Activated effector memory CD4-positive, alpha-beta T cell treated with anti-CD3 and anti-CD28 coated beads, Interleukin-2, amount 50 U/mL, for 16 hours (primary cell): ENCODE results near the gene HERC5.

Experiments
- DNase-seq: peaks from one replicate; pipeline ENCODE4 v3.0.0-alpha.2; 2020

The HERC5 gene

DNA sequence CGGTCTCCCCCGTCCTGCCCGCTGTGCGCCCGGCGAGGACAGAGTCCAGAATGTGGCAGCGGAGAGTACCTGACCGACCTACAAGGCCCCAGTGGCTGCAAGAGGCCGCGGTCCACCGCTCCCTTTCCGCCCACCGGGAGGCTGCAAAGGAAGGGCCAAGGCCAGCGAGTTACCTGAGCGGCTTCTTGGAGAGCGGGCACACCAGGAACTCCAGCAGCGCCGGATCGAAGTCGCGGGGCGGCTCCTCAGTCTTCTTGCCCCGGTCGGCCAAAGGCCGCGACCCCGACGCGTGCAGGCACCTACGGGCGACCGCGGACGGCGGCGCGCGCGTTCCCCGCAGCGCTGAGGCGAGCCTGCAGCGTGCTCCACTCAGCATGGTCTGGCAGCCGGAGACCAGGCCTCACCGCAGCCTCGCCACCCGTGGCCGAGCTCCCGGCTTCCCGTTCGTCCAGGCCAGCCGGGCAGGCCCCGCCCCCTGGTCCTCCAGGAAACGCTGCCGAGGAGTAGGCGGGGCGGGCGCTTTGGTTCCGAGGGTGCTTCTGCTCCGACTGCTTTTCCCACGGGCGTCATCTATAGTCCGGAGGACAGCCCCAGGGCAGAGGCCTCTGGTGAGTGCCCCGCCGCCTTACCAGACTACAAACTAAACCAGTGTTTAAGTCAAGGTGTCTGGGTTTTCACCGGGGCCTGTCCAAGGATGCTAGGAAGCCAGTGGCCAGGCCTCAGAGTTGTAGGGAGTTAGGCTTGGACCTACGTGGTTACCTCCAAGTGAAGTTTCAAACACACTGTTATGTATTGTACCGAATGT is 66.6 kb downstream of the HERC5 start, which contains the start of gene PYURF:
TSS of gene PYURF (minus strand) at position 452 of the 805 bp plus-strand sequence. CDS start at position 376, 76 bp downstream.
- DNase-seq: peak; percentile 92

DNA sequence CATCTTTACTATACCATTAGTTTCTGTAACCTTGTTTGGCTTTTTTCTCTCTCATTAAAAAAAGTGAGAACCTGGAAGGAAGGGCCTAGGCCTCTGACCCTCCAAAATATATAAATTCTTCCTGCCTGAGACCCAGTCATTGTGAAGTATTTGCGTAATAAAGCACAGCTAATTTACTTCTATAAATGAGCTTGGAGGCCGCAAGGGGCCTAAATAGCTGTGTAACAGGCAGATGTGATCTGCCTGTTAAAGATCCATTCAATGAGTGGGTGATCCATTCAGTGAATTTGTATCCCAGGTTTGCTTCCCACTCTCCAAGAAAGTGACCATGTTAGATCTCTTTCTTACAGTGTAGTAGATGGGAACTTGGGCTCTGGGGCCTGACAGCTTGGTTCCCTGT is 67.3 kb downstream of the HERC5 start:
- DNase-seq: no peak

GRCh38 chr4:88526221-88526815 is 69.4 kb downstream of the HERC5 start:
- DNase-seq: no peak

GRCh38 chr4:88527787-88528186 is 70.9 kb downstream of the HERC5 start:
- no peak for DNase-seq

DNA sequence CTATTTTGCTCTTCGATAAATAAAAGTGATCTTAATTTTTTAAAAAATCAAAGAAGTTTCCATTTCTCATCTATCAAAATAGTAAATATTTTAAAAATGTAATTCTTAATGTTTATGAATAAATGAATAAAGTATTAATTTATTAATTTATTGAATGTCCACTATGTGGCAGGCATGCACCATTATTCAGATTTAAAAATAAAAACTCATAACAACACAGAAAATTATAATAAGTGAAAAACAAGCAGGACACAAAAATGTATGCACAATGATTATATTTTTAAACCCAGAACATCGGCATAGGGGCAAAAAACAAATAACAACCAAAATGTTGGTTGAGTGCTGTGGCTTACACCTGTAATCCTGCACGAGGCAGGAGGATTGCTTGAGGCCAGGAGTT is 71.9 kb downstream of the HERC5 start:
- no peak for DNase-seq

DNA sequence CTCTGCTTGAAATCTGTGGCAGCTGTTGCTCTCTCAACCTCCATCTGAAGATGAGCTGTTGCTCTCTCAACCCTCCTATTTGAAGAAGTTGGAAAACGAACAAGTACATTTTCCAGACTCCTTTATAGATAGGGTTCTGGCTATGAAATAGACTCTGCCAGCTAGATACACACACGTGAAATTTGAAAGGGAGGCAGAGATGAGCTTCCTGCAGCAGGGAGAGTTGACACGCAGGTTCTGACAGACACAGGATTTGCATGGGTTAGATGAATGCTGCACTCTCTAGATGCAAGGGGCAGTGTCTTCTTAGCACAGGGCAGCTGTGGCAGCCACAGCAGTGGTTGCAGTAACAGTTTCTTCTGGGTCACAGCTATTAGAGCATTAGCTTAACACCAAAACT is 74.6 kb downstream of the HERC5 start:
- no peak for DNase-seq

DNA sequence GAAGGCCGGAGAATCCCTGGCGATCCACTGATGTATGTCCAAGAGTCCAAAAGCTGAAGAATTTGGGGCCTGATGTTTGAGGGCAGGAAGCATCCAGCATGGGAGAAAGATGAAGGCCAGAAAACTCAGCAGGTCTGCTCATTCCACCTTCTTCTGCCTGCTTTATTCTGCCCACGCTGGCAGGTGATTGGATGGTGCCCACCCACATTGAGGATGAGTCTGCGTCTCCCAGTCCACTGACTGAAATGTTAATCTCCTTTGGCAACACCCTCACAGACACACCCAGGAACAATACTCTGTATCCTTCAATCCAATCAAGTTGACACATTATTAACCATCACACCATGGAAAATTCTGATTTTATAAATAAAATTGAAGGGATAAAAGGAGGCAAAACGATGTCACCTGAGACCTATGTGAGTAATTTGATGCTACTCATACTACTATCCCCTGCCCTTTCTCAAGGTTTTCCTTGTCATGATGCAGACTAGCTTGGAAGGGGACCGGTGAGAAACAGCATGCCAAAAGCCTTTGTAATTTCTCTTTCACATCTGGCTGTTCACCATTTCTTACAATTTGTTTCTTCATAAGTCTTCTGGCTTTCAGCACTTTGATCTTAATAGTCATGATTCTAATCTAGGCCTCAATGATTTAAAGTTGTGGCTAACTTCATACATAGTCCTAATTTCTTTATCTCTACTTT is 76.3 kb downstream of the HERC5 start:
- no peak for DNase-seq

- no peak for DNase-seq
These were observed 77.2 kb downstream of the HERC5 start for GRCh38 chr4:88533937-88534750.

GRCh38 chr4:88535090-88535755 is 78.3 kb downstream of the HERC5 start:
- no peak for DNase-seq

DNA sequence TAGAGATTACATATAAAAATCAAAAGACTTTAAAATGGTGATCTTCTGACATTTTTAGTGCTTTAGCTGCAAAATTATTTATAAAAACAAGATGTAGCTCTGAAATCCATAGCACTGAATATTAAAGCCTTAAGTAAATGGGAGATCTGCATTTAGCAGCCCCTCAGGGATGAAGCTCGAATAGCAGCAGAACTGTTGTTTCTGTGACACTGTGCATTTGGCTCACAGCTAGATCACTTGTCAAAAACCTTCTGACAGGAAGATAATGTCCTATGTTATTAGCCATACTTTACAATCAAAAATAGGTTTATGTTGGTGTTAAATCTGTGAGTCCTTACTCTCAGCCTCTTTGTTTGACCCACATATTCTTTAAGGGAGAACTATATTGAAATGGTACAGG is 80.8 kb downstream of the HERC5 start:
- no peak for DNase-seq

DNA sequence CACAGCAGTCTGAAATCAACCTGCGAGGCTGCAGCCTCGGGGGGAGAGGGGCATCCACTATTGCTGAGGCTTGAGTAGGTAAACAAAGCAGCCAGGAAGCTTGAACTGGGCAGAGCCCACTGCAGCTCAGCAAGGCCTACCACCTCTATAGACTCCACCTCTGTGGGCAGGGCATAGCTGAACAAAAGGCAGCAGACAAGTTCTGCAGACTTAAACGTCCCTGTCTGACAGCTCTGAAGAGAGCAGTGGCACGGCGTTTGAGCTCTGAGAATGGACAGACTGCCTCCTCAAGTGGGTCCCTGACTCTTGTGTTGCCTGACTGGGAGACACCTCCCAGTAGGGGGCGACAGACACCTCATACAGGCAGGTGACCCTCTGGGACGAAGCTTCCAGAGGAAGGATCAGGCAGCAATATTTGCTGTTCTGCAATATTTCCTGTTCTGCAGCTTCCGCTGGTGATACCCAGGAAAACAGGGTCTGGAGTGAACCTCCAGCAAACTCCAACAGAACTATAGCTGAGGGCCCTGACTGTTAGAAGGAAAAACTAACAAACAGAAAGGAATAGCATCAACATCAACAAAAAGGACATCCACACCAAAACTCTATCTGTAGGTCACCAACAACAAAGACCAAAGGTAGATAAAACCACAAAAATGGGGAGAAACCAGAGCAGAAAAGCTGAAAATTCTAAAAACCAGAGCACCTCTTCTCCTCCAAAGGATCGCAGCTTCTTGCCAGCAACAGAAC is 82.6 kb downstream of the HERC5 start:
- DNase-seq: peak; percentile 90

DNA sequence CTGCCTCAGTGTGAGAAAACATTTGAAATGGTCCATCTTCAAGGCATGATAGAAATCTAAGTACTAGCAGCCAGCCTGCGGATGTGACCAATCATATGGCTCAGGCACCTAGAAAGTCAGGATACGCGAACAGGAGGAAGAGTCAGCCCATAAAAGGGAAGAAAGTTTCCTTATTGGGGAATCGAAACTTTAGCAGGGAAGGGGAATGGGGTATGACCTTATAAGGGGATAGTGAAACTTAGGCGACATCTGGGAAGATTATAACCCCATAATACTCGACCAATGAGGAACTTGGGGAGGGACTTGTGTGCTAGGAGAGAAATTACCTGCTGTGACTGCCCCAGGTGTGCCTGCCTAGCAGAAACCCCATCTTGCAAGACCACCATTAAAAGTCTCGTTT is 92.9 kb downstream of the HERC5 start:
- DNase-seq: no peak
